Duodenal mucosa (tissue), 2 donors: Measurements from ENCODE around the gene NKX2-4.
"Not testable (repeated sequence)": the region's sequence is repeated elsewhere in the genome, so short reads cannot be mapped to it uniquely, and the experiment has no call there.

Experiments used
- H3K27ac ChIP-seq: one replicate; pipeline ENCODE4 v1.7.0; 2013; ENCODE audit warnings: low read depth, low read length
- H3K27me3 ChIP-seq, 2 donors: one replicate each; pipeline ENCODE4 v1.7.0; 2013; ENCODE audit warnings: low read length in 2 of 2, control low read depth in 1 of 2; ENCODE audit not compliant: insufficient read depth in 2 of 2, control insufficient read depth in 1 of 2
- H3K36me3 ChIP-seq, 2 donors: one replicate each; pipeline ENCODE4 v1.7.0; 2013; ENCODE audit warnings: low read length in 2 of 2, control low read depth in 1 of 2; ENCODE audit not compliant: insufficient read depth in 2 of 2, control insufficient read depth in 1 of 2
- H3K4me1 ChIP-seq, 2 donors: one replicate each; pipeline ENCODE4 v1.7.0; 2013; ENCODE audit warnings: low read length in 2 of 2, control low read depth in 1 of 2; ENCODE audit not compliant: insufficient read depth in 2 of 2, control insufficient read depth in 1 of 2
- H3K4me3 ChIP-seq, 2 donors: one replicate each; pipeline ENCODE4 v1.7.0; 2013; ENCODE audit warnings: low read length in 2 of 2, low read depth in 1 of 2
- H3K9ac ChIP-seq, 2 donors: one replicate each; pipeline ENCODE4 v1.7.0; 2013; ENCODE audit warnings: low read length in 2 of 2, low read depth in 1 of 2
- H3K9me3 ChIP-seq, 2 donors: one replicate each; pipeline ENCODE4 v1.7.0; 2013; ENCODE audit warnings: low read length in 2 of 2, control low read depth in 1 of 2; ENCODE audit not compliant: control insufficient read depth in 1 of 2

NKX2-4 gene

GRCh38 chr20:21366273-21366672 lies 31.1 kb downstream of the NKX2-4 start:
- H3K9me3 ChIP-seq, H3K4me1 ChIP-seq, H3K9ac ChIP-seq, H3K4me3 ChIP-seq, H3K27me3 ChIP-seq, H3K27ac ChIP-seq: not testable (repeated sequence)
- peaks cover 15 to 54% of the 10 kb centered on the region in 2 donors for H3K36me3 ChIP-seq

GRCh38 chr20:21365771-21366170 lies 31.6 kb downstream of the NKX2-4 start:
- H3K4me1 ChIP-seq, result no peaks in the 10 kb centered on the region
- H3K9me3 ChIP-seq, result no peaks in the 10 kb centered on the region
- H3K27me3 ChIP-seq, result no peaks in the 10 kb centered on the region
- H3K36me3 ChIP-seq, result peaks cover 15 to 54% of the 10 kb centered on the region in 2 donors
- no peak overlapping the region for H3K4me3 ChIP-seq
- H3K9ac ChIP-seq, result no peak overlapping the region
- no peak overlapping the region for H3K27ac ChIP-seq

- no peak overlapping the region for H3K9ac ChIP-seq
- H3K4me1 ChIP-seq, result peaks cover 0 to 7% of the 10 kb centered on the region in 2 donors
- peaks cover 15 to 57% of the 10 kb centered on the region in 2 donors for H3K36me3 ChIP-seq
- H3K4me3 ChIP-seq, result no peak overlapping the region
- no peaks in the 10 kb centered on the region for H3K27me3 ChIP-seq
- H3K27ac ChIP-seq, result no peak overlapping the region
- no peaks in the 10 kb centered on the region for H3K9me3 ChIP-seq
Measured at GRCh38 chr20:21364413-21364812, 32.9 kb downstream of the NKX2-4 start.

- Histone ChIP-seq H3K4me3 (no peak overlapping the region), H3K9me3 (no peaks in the 10 kb centered on the region), H3K4me1 (peaks cover 0 to 7% of the 10 kb centered on the region in 2 donors), H3K36me3 (peaks cover 12 to 53% of the 10 kb centered on the region in 2 donors), H3K27me3 (no peaks in the 10 kb centered on the region), H3K9ac (no peak overlapping the region), H3K27ac (no peak overlapping the region)
Measured at GRCh38 chr20:21361266-21361665, 36.1 kb downstream of the NKX2-4 start.

- Histone ChIP-seq H3K9ac (no peak overlapping the region), H3K36me3 (peaks cover 12 to 57% of the 10 kb centered on the region in 2 donors), H3K4me1 (peaks cover 0 to 7% of the 10 kb centered on the region in 2 donors), H3K27me3 (no peaks in the 10 kb centered on the region), H3K27ac (no peak overlapping the region), H3K9me3 (no peaks in the 10 kb centered on the region), H3K4me3 (no peak overlapping the region)
Measured at GRCh38 chr20:21360705-21361104, 36.6 kb downstream of the NKX2-4 start.

- H3K36me3 ChIP-seq, result peaks cover 9 to 54% of the 10 kb centered on the region in 2 donors
- peaks cover 0 to 7% of the 10 kb centered on the region in 2 donors for H3K4me1 ChIP-seq
- H3K4me3 ChIP-seq, result no peak overlapping the region
Measured at GRCh38 chr20:21358737-21359136, 38.6 kb downstream of the NKX2-4 start.

GRCh38 chr20:21357844-21358243 lies 39.5 kb downstream of the NKX2-4 start:
- H3K4me3 ChIP-seq, result no peak overlapping the region
- H3K36me3 ChIP-seq, result peaks cover 9 to 49% of the 10 kb centered on the region in 2 donors
- peaks cover 0 to 7% of the 10 kb centered on the region in 2 donors for H3K4me1 ChIP-seq
- H3K9me3 ChIP-seq, result no peaks in the 10 kb centered on the region
- no peak overlapping the region for H3K27ac ChIP-seq
- no peak overlapping the region for H3K9ac ChIP-seq
- H3K27me3 ChIP-seq, result no peaks in the 10 kb centered on the region

More at GRCh38 chr20:21358737-21359136, 38.6 kb downstream of the NKX2-4 start:
- no peaks in the 10 kb centered on the region for H3K27me3 ChIP-seq
- H3K9me3 ChIP-seq, result no peaks in the 10 kb centered on the region
- H3K9ac ChIP-seq, result no peak overlapping the region
- no peak overlapping the region for H3K27ac ChIP-seq

- no peaks in the 10 kb centered on the region for H3K27me3 ChIP-seq
Measured at GRCh38 chr20:21356386-21356785, 40.9 kb downstream of the NKX2-4 start.

GRCh38 chr20:21355981-21356380 lies 41.3 kb downstream of the NKX2-4 start:
- Histone ChIP-seq H3K36me3 (peaks cover 9 to 43% of the 10 kb centered on the region in 2 donors), H3K27ac (no peak overlapping the region), H3K4me3 (no peak overlapping the region), H3K27me3 (no peaks in the 10 kb centered on the region), H3K9me3 (no peaks in the 10 kb centered on the region), H3K9ac (no peak overlapping the region), H3K4me1 (peaks cover 0 to 7% of the 10 kb centered on the region in 2 donors)

More at GRCh38 chr20:21356386-21356785, 40.9 kb downstream of the NKX2-4 start:
- Histone ChIP-seq H3K9ac (no peak overlapping the region), H3K36me3 (peaks cover 9 to 43% of the 10 kb centered on the region in 2 donors), H3K9me3 (no peaks in the 10 kb centered on the region), H3K27ac (no peak overlapping the region), H3K4me3 (no peak overlapping the region), H3K4me1 (peaks cover 0 to 7% of the 10 kb centered on the region in 2 donors)

GRCh38 chr20:21353236-21353635 lies 44.1 kb downstream of the NKX2-4 start:
- no peaks in the 10 kb centered on the region for H3K27me3 ChIP-seq
- H3K36me3 ChIP-seq, result peaks cover 7 to 44% of the 10 kb centered on the region in 2 donors
- H3K9me3 ChIP-seq, result no peaks in the 10 kb centered on the region
- H3K4me1 ChIP-seq, result no peaks in the 10 kb centered on the region
- H3K4me3 ChIP-seq, result no peak overlapping the region
- no peak overlapping the region for H3K27ac ChIP-seq
- H3K9ac ChIP-seq, result no peak overlapping the region

GRCh38 chr20:21352703-21353102 lies 44.6 kb downstream of the NKX2-4 start:
- Histone ChIP-seq H3K9ac (no peak overlapping the region), H3K9me3 (no peaks in the 10 kb centered on the region), H3K27ac (no peak overlapping the region), H3K27me3 (no peaks in the 10 kb centered on the region), H3K4me3 (no peak overlapping the region), H3K4me1 (no peaks in the 10 kb centered on the region), H3K36me3 (peaks cover 5 to 42% of the 10 kb centered on the region in 2 donors)
